Endothelial cell of umbilical vein (primary cell): ENCODE results near the gene PLB1. TPM values are rescaled to one million over a fixed set of nuclear protein-coding genes. Genes with fewer than 3 reads are reported as not detected.

ENCODE experiments used
- BruUV-seq: library from RNA; stranded (reverse); fragments of 400-500 nt; replicated peaks from 2 replicates; lab custom pipeline; 2021; lab: Mats Ljungman, UMichigan
- CTCF ChIA-PET: fragments of 300-600, 350-600 bp; sonication (Branson Sonifier 250); formaldehyde crosslinking; loops from one replicate; lab custom pipeline; 2021; ENCODE audit warnings: antibody characterized with exemption, inconsistent platforms; lab: Charles Lee
- POLR2A ChIA-PET: fragments of 300-600, 350-600 bp; sonication (Branson Sonifier 250); formaldehyde crosslinking; loops from one replicate; lab custom pipeline; 2021; ENCODE audit warnings: antibody characterized with exemption, inconsistent platforms; lab: Charles Lee
- DNase-seq: peaks from one replicate; pipeline ENCODE4 v3.0.0-alpha.2; 2011; ENCODE audit warnings: low read depth, low spot score
- FAIRE-seq: peaks from 2 replicates; lab custom pipeline; 2011; peaks lifted over from hg19 to GRCh38; lab: Jason Lieb, UNC
- H2AFZ ChIP-seq: 2 replicates; pipeline ENCODE4 v1.6.0; 2012; ENCODE audit warnings: low read depth, low read length, control low read depth, inconsistent platforms
- H3K27ac ChIP-seq: 2 replicates; pipeline ENCODE4 v1.5.1; 2011; ENCODE audit warnings: low read depth, mild to moderate bottlenecking, control low read depth, low read length, moderate library complexity; ENCODE audit not compliant: insufficient read depth
- H3K27me3 ChIP-seq, 2 experiments: 2 replicates each; pipeline versions ENCODE4 v1.6.0 to v1.6.1; 2011; ENCODE audit warnings: low read length in 2 of 2, mixed read lengths in 1 of 2; ENCODE audit not compliant: control insufficient read depth in 2 of 2, insufficient read depth in 2 of 2
- H3K36me3 ChIP-seq, 2 experiments: 2 replicates in 1 of 2; 3 replicates in 1 of 2; pipeline ENCODE4 v1.5.1; 2011; ENCODE audit warnings: low read length in 2 of 2, mild to moderate bottlenecking in 1 of 2, moderate library complexity in 1 of 2; ENCODE audit not compliant: control insufficient read depth in 2 of 2, insufficient read depth in 2 of 2; ENCODE audit errors: extremely low read depth in 1 of 2
- H3K4me1 ChIP-seq: 3 replicates; pipeline ENCODE4 v1.5.1; 2011; ENCODE audit warnings: mild to moderate bottlenecking, low read length; ENCODE audit not compliant: control insufficient read depth, insufficient read depth; ENCODE audit errors: extremely low read depth
- H3K4me2 ChIP-seq: 2 replicates; pipeline ENCODE4 v1.6.1; 2011; ENCODE audit warnings: low read length, control low read depth, mixed read lengths; ENCODE audit not compliant: insufficient read depth
- H3K4me3 ChIP-seq, 3 experiments: fragments of 200-600 bp in 1 of 3; sonication (generic), shearing (Covaris generic) in 1 of 3; replicated peaks in 1 of 3; 2 replicates each; pipeline ENCODE4 v1.5.1; 2011 to 2016; ENCODE audit warnings: control low read depth in 3 of 3, low read length in 3 of 3, mild to moderate bottlenecking in 2 of 3, inconsistent platforms in 1 of 3, low read depth in 1 of 3, moderate library complexity in 1 of 3; ENCODE audit not compliant: insufficient read depth in 1 of 3
- H3K79me2 ChIP-seq: 2 replicates; pipeline ENCODE4 v1.6.0; 2012; ENCODE audit warnings: low read length, inconsistent platforms; ENCODE audit not compliant: control insufficient read depth, insufficient read depth
- H3K9ac ChIP-seq: replicated peaks from 2 replicates; pipeline ENCODE3; 2011; ENCODE audit warnings: low read length, control low read depth; ENCODE audit not compliant: insufficient read depth; ENCODE audit errors: extremely low read depth
- H3K9me1 ChIP-seq: replicated peaks from 3 replicates; pipeline ENCODE4 v1.6.0; 2011; ENCODE audit warnings: mild to moderate bottlenecking, low read length; ENCODE audit not compliant: control insufficient read depth, insufficient read depth; ENCODE audit errors: extremely low read depth
- H3K9me3 ChIP-seq: replicated peaks from 2 replicates; pipeline ENCODE4 v1.5.1; 2012; ENCODE audit warnings: low read length, inconsistent platforms; ENCODE audit not compliant: control insufficient read depth, insufficient read depth
- H4K20me1 ChIP-seq: replicated peaks from 2 replicates; pipeline ENCODE3; 2011; ENCODE audit warnings: mild to moderate bottlenecking, low read length; ENCODE audit not compliant: control insufficient read depth, insufficient read depth; ENCODE audit errors: extremely low read depth
- CTCF ChIP-seq, 2 donors: IDR thresholded peaks; 1 replicate in 1 of 2; 2 replicates in 1 of 2; pipeline ENCODE4 v1.5.1; 2011; ENCODE audit warnings: low read length in 2 of 2, mild to moderate bottlenecking in 2 of 2, moderate library complexity in 2 of 2, control low read depth in 1 of 2, inconsistent platforms in 1 of 2, low read depth in 1 of 2; ENCODE audit not compliant: insufficient read depth in 1 of 2; ENCODE audit errors: extremely low read depth in 1 of 2
- EZH2 ChIP-seq: IDR thresholded peaks from 2 replicates; pipeline ENCODE4 v1.6.1; 2012; ENCODE audit warnings: borderline replicate concordance, low read depth, mild to moderate bottlenecking, moderate library complexity, low read length, inconsistent platforms; ENCODE audit not compliant: severe bottlenecking
- GATA2 ChIP-seq: IDR thresholded peaks from 2 replicates; pipeline ENCODE4 v1.7.0; 2011; ENCODE audit warnings: low read depth, mild to moderate bottlenecking, moderate library complexity, mixed read lengths, low read length; ENCODE audit not compliant: insufficient read length, insufficient read depth
- MYC ChIP-seq: IDR thresholded peaks from one replicate; pipeline ENCODE4 v1.6.1; 2011; ENCODE audit warnings: mild to moderate bottlenecking, low read depth, low read length
- dilution Hi-C: fragments of 300-500 bp; cut with MboI; formaldehyde crosslinking; loops from one replicate; pipeline ENCODE4 v1.15.0; 2019; ENCODE audit warnings: low sequenced_read_pairs; ENCODE audit not compliant: extremely low pct_ligation_motif_present
- intact Hi-C: fragments of 100-400 bp; cut with micrococcal nuclease; formaldehyde crosslinking; loops from one replicate; pipeline ENCODE4 v1.10.0; 2022
- polyA plus RNA-seq, 4 experiments: library from polyadenylated mRNA; depleted of rRNA in 3 of 4; stranded (reverse) in 3 of 4; unstranded in 1 of 4; fragments of >200 nt; gene quantifications; 2 replicates each; pipeline versions ENCODE4 v1.2.1 to v1.2.3, GENCODE V29; 2011 to 2012; ENCODE audit warnings: missing spikeins in 1 of 4
- total RNA-seq: library from RNA; stranded (reverse); gene quantifications from 2 replicates; pipeline ENCODE4 v1.2.3, GENCODE V29; 2021
- TF ChIP-seq, protein P1 (sequence below): IDR thresholded peaks from 2 replicates; pipeline ENCODE4 v1.6.1; 2011; ENCODE audit not compliant: insufficient read depth, insufficient read length

PLB1 gene
- total and polyA plus RNA-seq, 2 donors (not counting 3 experiments of a cell fraction or from before 2014, with no cell fraction given) = 0.75 to 0.80 TPM

- no peak for FAIRE-seq
Measured at GRCh38 chr2:28639092-28639691, 143.3 kb downstream of the PLB1 start.

More at GRCh38 chr2:28639092-28639691, 143.3 kb downstream of the PLB1 start:
- DNase-seq = no peak
- intact Hi-C loops (no loop called here), dilution Hi-C loops (no loop called here)
- TF ChIP-seq MYC = no peak
- no peak for TF ChIP-seq CTCF (IDR thresholded peaks at IDR 0.05; ENCODE audit: extremely low read depth in 1 of 2, insufficient read depth in 1 of 2, low read depth in 1 of 2, low read length in 2 of 2)
- TF ChIP-seq EZH2 = no peak
- TF ChIP-seq, protein P1, sequence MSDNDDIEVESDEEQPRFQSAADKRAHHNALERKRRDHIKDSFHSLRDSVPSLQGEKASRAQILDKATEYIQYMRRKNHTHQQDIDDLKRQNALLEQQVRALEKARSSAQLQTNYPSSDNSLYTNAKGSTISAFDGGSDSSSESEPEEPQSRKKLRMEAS = no peak
- no peak for TF ChIP-seq GATA2
- Histone ChIP-seq H3K9me3 (no peaks in the 10 kb centered on the region), H3K4me3 (no peak overlapping the region), H3K79me2 (no peaks in the 10 kb centered on the region), H4K20me1 (no peaks in the 10 kb centered on the region), H3K9ac (no peak overlapping the region), H3K27ac (no peak overlapping the region), H3K36me3 (no peaks in the 10 kb centered on the region), H2AFZ (no peak overlapping the region), H3K4me2 (no peak overlapping the region), H3K27me3 (no peaks in the 10 kb centered on the region), H3K4me1 (peaks cover 5% of the 10 kb centered on the region), H3K9me1 (no peaks in the 10 kb centered on the region)
- CTCF ChIA-PET = interaction anchor here (0.7 to 1.0 kb wide), 2 partner anchors 19 to 241 kb away, joined by 3 read pairs; no protein-coding TSS in a partner anchor
- POLR2A ChIA-PET = interaction anchor here (0.7 to 0.8 kb wide), 2 partner anchors 14 to 19 kb away, joined by 3 to 8 read pairs; no protein-coding TSS in a partner anchor
- BruUV-seq = no TSS peak
